Stimulated activated CD8-positive, alpha-beta memory T cell treated with anti-CD3 and anti-CD28 coated beads, Interleukin-4, amount 100 ng/mL, for 1 hour (primary cell): Measurements from ENCODE around the gene ALK.

ENCODE experiments used
- DNase-seq, 2 donors: peaks; one replicate each; pipeline ENCODE4 v3.0.0-alpha.2; 2020; ENCODE audit warnings: low read depth in 2 of 2, low spot score in 1 of 2

Gene ALK

GRCh38 chr2:29304399-29305060, 616.9 kb downstream of the ALK start:
- DNase-seq: no peak

GRCh38 chr2:29296585-29296984, 624.8 kb downstream of the ALK start:
- DNase-seq: no peak

GRCh38 chr2:29295845-29296244, 625.5 kb downstream of the ALK start:
- no peak for DNase-seq

- no peak for DNase-seq
These were observed 627.5 kb downstream of the ALK start for GRCh38 chr2:29293830-29294438.

- DNase-seq: no peak
These were observed 630.9 kb downstream of the ALK start for GRCh38 chr2:29290293-29291047.

GRCh38 chr2:29284671-29285070, 636.7 kb downstream of the ALK start:
- no peak for DNase-seq

GRCh38 chr2:29281916-29282247, 639.5 kb downstream of the ALK start:
- no peak for DNase-seq

- DNase-seq: no peak
These were observed 640.1 kb downstream of the ALK start for GRCh38 chr2:29281086-29281915.

- DNase-seq: no peak
These were observed 642.4 kb downstream of the ALK start for GRCh38 chr2:29278966-29279365.

GRCh38 chr2:29276151-29276550, 645.2 kb downstream of the ALK start:
- no peak for DNase-seq

- no peak for DNase-seq
These were observed 646.2 kb downstream of the ALK start for GRCh38 chr2:29275186-29275585.

GRCh38 chr2:29273685-29274611, 647.4 kb downstream of the ALK start:
- no peak for DNase-seq

- DNase-seq: no peak
These were observed 648.2 kb downstream of the ALK start for GRCh38 chr2:29273004-29273684.

GRCh38 chr2:29272311-29272710, 649.1 kb downstream of the ALK start:
- DNase-seq: no peak

- no peak for DNase-seq
These were observed 650.7 kb downstream of the ALK start for GRCh38 chr2:29270701-29271121.

- DNase-seq: no peak
These were observed 651.6 kb downstream of the ALK start for GRCh38 chr2:29269765-29270109.

- no peak for DNase-seq
These were observed 652.2 kb downstream of the ALK start for GRCh38 chr2:29269095-29269764.

GRCh38 chr2:29267720-29268119, 653.7 kb downstream of the ALK start:
- DNase-seq: no peak

- no peak for DNase-seq
These were observed 657.5 kb downstream of the ALK start for GRCh38 chr2:29263886-29264285.
